T-helper 1 cell treated with Interleukin-12 subunit alpha and Interleukin-12 subunit beta and Interleukin-4 antibody, amounts not matched to agents 30 ng/mL and 1 ng/mL, for 36 hours (primary cell): ENCODE results near the gene TRAPPC4. TPM values are rescaled to one million over a fixed set of nuclear protein-coding genes. Genes with fewer than 3 reads are reported as not detected.
"Not testable (repeated sequence)": the region's sequence is repeated elsewhere in the genome, so short reads cannot be mapped to it uniquely, and the experiment has no call there.

ENCODE experiments used
- intact Hi-C: fragments of 100-400 bp; cut with micrococcal nuclease; formaldehyde crosslinking; loops from one replicate; pipeline ENCODE4 v1.15.1; 2024
- total RNA-seq: library from RNA; stranded (reverse); gene quantifications from 2 replicates; pipeline ENCODE4 v1.2.3, GENCODE V29; 2022

TRAPPC4 gene
- total RNA-seq, 1 donor from 2014 or later = 94.9 TPM

GRCh38 chr11:119030329-119031047 lies 11.9 kb downstream of the TRAPPC4 start, which contains the start of gene SLC37A4:
Gene SLC37A4, minus strand, starts transcription at chr11:119030877.
- intact Hi-C loops = loop anchor here (1.0 to 2.0 kb wide), 15 partner anchors 12 to 1215 kb away; partner anchors contain the start of genes CENATAC, DDX6, DPAGT1 and HINFP

DNA sequence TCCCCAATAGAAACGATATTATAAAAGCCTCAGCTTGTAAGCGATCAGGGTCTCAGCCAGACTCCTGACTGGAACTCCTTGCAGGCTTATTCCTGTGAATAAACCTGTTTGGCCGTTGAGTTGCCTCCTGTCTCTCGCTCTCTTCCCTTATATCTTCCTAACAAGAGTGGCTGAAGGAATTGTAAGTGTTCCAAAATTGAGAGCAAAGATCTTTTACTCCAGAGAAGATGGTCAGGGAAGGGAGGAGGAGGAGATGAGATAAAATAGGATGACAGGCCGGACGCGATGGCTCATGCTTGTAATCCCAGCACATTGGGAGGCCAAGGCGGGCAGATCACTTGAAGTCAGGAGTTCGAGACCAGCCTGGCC lies 13.3 kb downstream of the TRAPPC4 start:
- intact Hi-C loops = loop anchor here (1.0 to 2.0 kb wide), 4 partner anchors 53 to 343 kb away; no protein-coding TSS in a partner anchor

GRCh38 chr11:119033421-119033820 lies 14.9 kb downstream of the TRAPPC4 start:
- intact Hi-C loops = not testable (repeated sequence)

DNA sequence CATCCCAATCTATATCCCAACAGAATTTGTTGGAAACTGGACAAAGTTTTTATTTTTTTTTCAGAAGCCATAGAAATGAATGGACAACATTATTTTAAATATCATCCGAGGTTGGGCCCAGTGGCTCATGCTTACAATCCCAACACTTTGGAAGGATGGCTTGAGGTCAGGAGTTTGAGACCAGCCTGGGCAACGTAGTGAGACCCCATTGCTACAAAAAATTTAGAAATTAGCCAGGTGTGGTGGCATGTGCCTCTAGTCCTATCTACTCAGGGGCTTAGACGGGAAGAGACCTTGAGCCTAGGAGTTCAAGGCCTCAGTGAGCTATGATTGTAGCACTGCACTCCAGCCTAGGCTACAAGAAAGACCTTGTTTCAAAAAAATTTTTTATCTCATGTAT lies 16.2 kb downstream of the TRAPPC4 start:
- intact Hi-C loops = no loop called here

DNA sequence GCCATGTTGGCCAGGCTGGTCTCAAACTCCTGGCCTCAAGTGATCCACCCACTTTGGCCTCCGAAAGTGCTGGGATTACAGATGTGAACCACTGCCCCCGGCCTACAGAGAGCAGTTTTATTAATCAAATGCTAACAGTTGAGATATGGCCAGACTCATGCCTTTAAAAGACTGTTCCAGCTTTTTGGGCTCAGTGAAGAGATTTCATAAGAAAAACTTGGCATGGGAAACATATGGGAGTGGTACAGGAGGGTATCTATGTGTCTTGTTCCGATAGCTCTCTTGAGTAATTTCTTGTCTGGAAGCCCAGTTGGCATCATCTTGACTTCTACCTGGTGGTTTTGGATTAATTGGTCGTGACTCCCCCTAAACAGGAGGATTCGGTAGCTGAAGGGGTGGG lies 20.3 kb downstream of the TRAPPC4 start:
- intact Hi-C loops = no loop called here

GRCh38 chr11:119039471-119039870 lies 20.9 kb downstream of the TRAPPC4 start:
- intact Hi-C loops = not testable (repeated sequence)

- intact Hi-C loops = no loop called here
Observed at GRCh38 chr11:119041821-119042514, 23.4 kb downstream of the TRAPPC4 start.

- intact Hi-C loops = no loop called here
Observed at GRCh38 chr11:119042927-119043326, 24.4 kb downstream of the TRAPPC4 start.

- intact Hi-C loops = no loop called here
Observed at GRCh38 chr11:119044708-119045107, 26.1 kb downstream of the TRAPPC4 start.

DNA sequence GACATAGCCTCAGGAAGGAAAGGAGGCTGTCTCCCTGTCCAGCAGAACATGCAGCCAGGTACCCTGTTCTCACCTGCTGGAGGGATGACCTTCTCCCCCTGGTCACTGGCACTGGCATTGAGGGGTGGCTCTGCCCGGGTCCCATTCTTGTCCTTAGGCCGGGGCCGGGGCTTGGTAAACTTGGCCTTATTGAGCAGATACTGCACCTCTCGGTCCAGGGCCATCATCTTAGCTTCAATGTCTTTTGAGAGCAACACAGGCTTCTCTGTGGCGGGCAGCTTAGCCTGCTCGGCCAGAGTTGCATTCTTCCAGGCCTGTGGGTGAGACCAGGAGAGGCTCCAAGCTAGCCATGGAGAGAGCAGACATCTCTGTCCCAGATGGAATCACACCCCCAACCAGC lies 27.9 kb downstream of the TRAPPC4 start:
- intact Hi-C loops = no loop called here

GRCh38 chr11:119047205-119047604 lies 28.6 kb downstream of the TRAPPC4 start:
- intact Hi-C loops = no loop called here

GRCh38 chr11:119048644-119049043 lies 30.1 kb downstream of the TRAPPC4 start:
- intact Hi-C loops = no loop called here

DNA sequence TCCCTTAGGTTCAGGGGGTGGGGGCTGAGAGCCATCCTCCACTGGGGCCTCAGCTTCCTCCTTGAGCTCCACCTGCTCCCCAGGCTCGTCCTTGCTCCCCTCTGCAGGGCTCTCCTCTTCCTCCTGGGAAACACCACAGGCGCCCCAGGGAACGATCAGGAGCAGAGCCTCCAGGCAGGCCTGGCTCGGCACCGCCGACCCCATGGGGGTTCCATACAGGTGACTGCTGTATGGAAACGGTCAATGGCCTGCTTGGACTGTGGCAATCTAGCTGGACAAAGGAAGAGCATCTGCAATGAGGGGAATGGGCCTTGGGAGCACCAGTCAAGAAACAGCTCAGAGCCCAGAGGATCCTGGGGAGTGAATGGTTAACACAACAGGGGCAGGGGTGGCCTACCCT lies 30.5 kb downstream of the TRAPPC4 start:
- intact Hi-C loops = no loop called here

GRCh38 chr11:119051440-119052162 lies 33.0 kb downstream of the TRAPPC4 start:
- intact Hi-C loops = no loop called here

DNA sequence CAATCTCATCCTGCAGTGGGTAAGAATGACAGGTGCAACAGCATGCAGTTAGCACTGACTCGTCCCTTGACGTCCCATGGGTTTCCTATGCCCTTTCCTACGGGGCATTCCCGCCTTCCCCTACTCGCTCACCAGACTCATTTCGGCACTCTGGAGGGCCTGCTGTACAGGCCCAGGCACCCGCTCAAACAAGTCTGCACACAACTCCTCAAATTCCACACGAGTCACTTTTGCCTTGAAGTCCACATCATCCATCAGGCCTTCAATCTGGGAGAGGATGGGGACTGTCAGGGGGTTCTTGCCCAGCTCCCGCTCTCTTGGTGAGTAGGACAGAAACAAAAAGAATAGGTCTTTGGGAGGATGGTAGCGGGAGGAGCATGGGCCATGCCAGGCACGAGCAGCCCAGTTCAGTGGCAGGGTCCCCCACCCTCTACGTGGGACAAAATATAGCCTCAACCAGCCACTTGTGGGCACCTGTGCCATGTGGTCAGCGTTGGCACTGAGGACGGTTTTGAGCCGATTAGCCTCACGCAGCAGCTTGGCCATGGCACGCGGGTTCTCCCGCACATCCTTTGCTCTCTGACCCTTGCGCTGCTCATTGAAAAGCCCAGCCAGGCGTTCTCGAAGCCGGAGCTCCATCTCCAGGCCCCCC lies 33.7 kb downstream of the TRAPPC4 start:
- intact Hi-C loops = no loop called here

DNA sequence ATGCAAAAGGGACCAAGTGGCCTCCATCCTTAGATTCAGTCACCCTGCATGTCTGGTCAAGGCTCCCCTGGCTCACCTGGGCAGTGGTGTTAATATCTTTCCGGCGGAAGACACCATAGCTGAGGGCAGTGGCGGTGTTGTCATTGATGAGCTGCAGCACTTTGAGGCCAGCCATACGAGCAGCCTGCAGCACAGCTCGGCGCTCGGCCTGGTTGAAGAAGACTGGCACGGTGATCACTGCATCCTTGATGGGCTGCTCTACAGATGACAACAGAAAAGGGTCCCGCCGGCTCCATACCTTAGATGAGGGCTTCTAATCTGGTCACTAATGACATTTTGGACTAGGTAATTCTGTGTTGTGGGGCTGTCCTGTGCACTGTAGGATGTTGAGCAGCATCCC lies 35.9 kb downstream of the TRAPPC4 start:
- intact Hi-C loops = no loop called here

GRCh38 chr11:119055901-119056300 lies 37.3 kb downstream of the TRAPPC4 start:
- intact Hi-C loops = loop anchor here (2.0 to 5.0 kb wide), 4 partner anchors 127 to 326 kb away; partner anchors contain the start of gene USP2

DNA sequence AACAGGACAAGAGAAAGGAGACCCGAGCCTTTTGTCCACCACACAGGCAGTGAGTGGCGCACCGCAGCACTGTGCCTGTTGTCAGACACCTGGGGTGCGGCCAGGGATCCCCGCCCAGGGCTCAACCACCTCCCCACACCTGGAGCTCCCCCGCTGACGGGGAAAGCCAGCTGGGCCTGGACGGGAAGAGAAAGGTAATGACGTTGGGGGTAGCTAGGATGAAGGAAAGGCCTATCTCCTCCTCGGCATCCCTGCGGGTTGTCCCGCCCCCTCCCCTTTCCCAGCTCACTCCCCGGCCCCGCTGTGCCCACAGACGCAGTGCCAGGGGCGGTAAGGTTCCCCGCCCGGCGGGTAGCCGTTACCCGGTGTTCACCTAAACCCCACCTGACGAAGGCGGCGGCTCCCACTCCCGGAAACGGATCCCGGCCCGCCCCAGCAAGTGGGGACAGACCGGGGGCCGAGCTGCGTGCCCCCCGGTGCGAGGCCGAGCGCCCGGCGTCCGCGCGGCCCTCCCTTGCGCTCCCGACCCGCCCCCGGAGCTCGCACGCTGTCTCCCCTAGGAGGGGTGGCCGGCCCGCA lies 37.9 kb downstream of the TRAPPC4 start:
- intact Hi-C loops = loop anchor here (2.0 to 5.0 kb wide), 4 partner anchors 128 to 326 kb away; partner anchors contain the start of gene USP2

GRCh38 chr11:119057000-119057769 lies 38.6 kb downstream of the TRAPPC4 start, which contains the start of gene HYOU1:
Gene HYOU1, minus strand, starts transcription at chr11:119057205. Its CDS starts 1,045 bp downstream, at chr11:119056160.
- intact Hi-C loops = loop anchor here (1.0 to 5.0 kb wide), 16 partner anchors 10 to 325 kb away; partner anchors contain the start of genes CENATAC, DPAGT1, HINFP and HMBS

DNA sequence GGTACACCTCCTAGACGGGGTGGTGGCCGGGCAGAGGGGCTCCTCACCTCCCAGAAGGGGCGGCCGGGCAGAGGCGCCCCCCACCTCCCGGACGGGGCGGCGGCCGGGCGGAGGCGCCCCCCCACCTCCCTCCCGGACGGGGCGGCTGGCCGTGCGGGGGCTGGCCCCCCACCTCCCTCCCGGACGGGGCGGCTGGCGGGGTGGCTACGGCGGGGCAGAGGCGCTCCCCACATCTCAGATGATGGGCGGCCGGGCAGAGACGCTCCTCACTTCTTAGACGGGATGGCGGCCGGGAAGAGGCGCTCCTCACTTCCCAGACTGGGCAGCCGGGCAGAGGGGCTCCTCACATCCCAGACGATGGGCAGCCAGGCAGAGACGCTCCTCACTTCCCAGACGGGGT lies 40.6 kb downstream of the TRAPPC4 start:
- intact Hi-C loops = loop anchor here (5.0 kb wide), 1 partner anchor 323 kb away; the partner anchor contains the start of gene USP2
